Skeletal muscle satellite cell (primary cell): ENCODE results near the gene SEMA3C.

Experiments used
- H3K27me3 ChIP-seq: 2 replicates; pipeline ENCODE4 v1.7.0; 2013; ENCODE audit warnings: low read length; ENCODE audit not compliant: control insufficient read depth, insufficient read depth
- H3K36me3 ChIP-seq: 2 replicates; pipeline ENCODE4 v1.7.0; 2013; ENCODE audit warnings: mild to moderate bottlenecking, control low read depth, low read length; ENCODE audit not compliant: insufficient read depth
- H3K4me1 ChIP-seq: 2 replicates; pipeline ENCODE4 v1.7.0; 2013; ENCODE audit warnings: low read length; ENCODE audit not compliant: control insufficient read depth, insufficient read depth
- H3K4me2 ChIP-seq: 2 replicates; pipeline ENCODE4 v1.7.0; 2013; ENCODE audit warnings: mild to moderate bottlenecking, low read length
- H3K4me3 ChIP-seq: 2 replicates; pipeline ENCODE4 v1.7.0; 2013; ENCODE audit warnings: low read length
- H3K9ac ChIP-seq: 2 replicates; pipeline ENCODE4 v1.7.0; 2013; ENCODE audit warnings: mild to moderate bottlenecking, low read depth, low read length, moderate library complexity
- H3K9me3 ChIP-seq: replicated peaks from 2 replicates; pipeline ENCODE4 v1.7.0; 2013; ENCODE audit warnings: mild to moderate bottlenecking, control low read depth, low read length

The SEMA3C gene

DNA sequence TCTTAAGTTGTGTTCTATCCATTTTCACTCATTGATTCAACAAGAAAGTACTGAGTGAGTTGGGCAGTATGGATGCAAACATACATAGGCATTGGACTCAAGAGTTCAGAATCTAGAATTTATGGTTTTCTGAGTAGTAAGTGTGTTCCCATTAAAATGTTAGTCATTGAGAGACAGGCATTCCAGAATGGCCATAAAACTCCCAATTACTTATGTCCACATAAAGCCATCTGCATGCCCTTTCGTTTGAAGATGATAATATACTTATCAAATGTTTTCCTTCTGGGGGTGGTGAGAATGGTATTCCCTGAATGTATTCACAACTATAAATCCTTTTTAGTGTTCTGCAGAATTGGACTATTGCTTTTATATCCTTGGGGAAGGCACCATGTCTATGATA, 148.8 kb downstream of the SEMA3C start:
- Histone ChIP-seq H3K4me1 (peaks cover 36% of the 10 kb centered on the region), H3K36me3 (peaks cover 53% of the 10 kb centered on the region), H3K9me3 (no peaks in the 10 kb centered on the region), H3K27me3 (no peaks in the 10 kb centered on the region), H3K4me3 (no peak overlapping the region), H3K9ac (no peak overlapping the region), H3K4me2 (no peak overlapping the region)

DNA sequence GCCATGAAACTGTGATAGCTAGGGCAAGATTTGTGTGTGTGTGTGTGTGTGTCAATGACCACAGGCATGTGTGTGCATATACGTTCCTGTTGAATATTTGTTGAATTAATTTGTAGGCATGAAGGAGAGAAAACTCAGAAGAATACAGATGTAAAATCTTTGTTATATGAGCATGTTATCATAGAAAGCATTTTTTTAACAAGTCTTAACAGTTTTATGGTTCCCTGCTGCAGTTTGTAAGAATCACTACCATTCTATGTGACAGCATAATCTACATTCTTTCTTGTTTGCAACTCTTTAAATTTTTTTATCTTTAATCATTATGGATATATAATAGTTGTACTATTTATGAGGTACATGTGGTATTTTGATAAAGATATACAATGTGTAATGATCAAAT, 150.1 kb downstream of the SEMA3C start:
- H3K27me3 ChIP-seq: no peaks in the 10 kb centered on the region
- peaks cover 61% of the 10 kb centered on the region for H3K36me3 ChIP-seq
- no peak overlapping the region for H3K4me2 ChIP-seq
- no peaks in the 10 kb centered on the region for H3K9me3 ChIP-seq
- no peak overlapping the region for H3K9ac ChIP-seq
- no peak overlapping the region for H3K4me3 ChIP-seq
- peaks cover 34% of the 10 kb centered on the region for H3K4me1 ChIP-seq

GRCh38 chr7:80767654-80768053, 151.2 kb downstream of the SEMA3C start:
- H3K4me1 ChIP-seq: peaks cover 34% of the 10 kb centered on the region
- H3K27me3 ChIP-seq: no peaks in the 10 kb centered on the region
- H3K4me2 ChIP-seq: no peak overlapping the region
- H3K36me3 ChIP-seq: peaks cover 66% of the 10 kb centered on the region
- no peak overlapping the region for H3K4me3 ChIP-seq
- no peak overlapping the region for H3K9ac ChIP-seq
- H3K9me3 ChIP-seq: no peaks in the 10 kb centered on the region

DNA sequence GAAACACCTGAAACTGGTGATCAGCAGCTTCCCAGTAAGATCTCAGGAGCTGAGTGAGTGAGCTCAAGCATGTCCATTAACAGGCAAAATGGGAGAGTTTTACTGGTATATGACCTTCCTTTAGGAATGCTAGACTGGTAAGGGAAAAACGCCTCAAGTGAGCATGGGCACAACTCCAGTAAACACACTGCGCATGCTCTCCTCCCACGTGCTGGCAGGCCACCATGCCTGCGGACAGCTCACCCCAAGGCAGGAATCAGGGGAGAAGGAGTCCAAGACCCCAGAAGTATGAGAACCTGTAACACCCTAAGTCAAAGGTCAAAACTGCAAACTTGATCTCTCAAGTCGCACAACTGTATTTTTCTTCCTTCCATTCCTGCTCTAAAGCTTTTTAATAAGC, 152.1 kb downstream of the SEMA3C start:
- H3K9ac ChIP-seq: no peak overlapping the region
- H3K4me2 ChIP-seq: no peak overlapping the region
- no peaks in the 10 kb centered on the region for H3K9me3 ChIP-seq
- peaks cover 64% of the 10 kb centered on the region for H3K36me3 ChIP-seq
- no peaks in the 10 kb centered on the region for H3K27me3 ChIP-seq
- no peak overlapping the region for H3K4me3 ChIP-seq
- peaks cover 34% of the 10 kb centered on the region for H3K4me1 ChIP-seq

- no peaks in the 10 kb centered on the region for H3K27me3 ChIP-seq
- H3K9ac ChIP-seq: no peak overlapping the region
- no peak overlapping the region for H3K4me3 ChIP-seq
- H3K4me2 ChIP-seq: no peak overlapping the region
- peaks cover 64% of the 10 kb centered on the region for H3K36me3 ChIP-seq
- no peaks in the 10 kb centered on the region for H3K9me3 ChIP-seq
- peaks cover 9% of the 10 kb centered on the region for H3K4me1 ChIP-seq
Measured at GRCh38 chr7:80764132-80764531, 154.7 kb downstream of the SEMA3C start.

DNA sequence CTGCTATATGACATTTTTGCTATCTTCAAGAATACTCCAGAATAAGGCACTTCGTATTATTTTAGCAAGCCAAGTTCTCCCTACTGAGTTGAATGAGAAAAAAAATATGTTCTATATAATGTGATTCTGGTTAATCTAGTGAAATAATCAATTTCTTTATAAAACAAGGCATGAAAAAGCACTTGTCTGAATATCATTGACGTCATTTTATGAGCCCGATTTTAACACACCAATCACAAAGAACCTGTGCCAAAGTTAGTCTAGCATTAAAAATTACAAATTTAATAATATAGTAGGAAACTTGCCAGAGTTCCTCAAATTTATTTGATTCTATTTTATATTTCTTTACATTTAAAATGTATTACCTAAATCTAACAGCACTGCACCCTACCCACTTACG, 155.1 kb downstream of the SEMA3C start:
- Histone ChIP-seq H3K9me3 (no peaks in the 10 kb centered on the region), H3K27me3 (no peaks in the 10 kb centered on the region), H3K4me1 (peaks cover 7% of the 10 kb centered on the region), H3K4me3 (no peak overlapping the region), H3K4me2 (no peak overlapping the region), H3K9ac (no peak overlapping the region), H3K36me3 (peaks cover 67% of the 10 kb centered on the region)

- H3K36me3 ChIP-seq: peaks cover 68% of the 10 kb centered on the region
- H3K4me1 ChIP-seq: peaks cover 7% of the 10 kb centered on the region
- H3K4me3 ChIP-seq: no peak overlapping the region
- no peak overlapping the region for H3K4me2 ChIP-seq
- H3K9me3 ChIP-seq: no peaks in the 10 kb centered on the region
- no peaks in the 10 kb centered on the region for H3K27me3 ChIP-seq
- H3K9ac ChIP-seq: no peak overlapping the region
Measured at GRCh38 chr7:80763289-80763688, 155.6 kb downstream of the SEMA3C start.

- Histone ChIP-seq H3K27me3 (no peaks in the 10 kb centered on the region), H3K9ac (no peak overlapping the region), H3K36me3 (peaks cover 76% of the 10 kb centered on the region), H3K4me1 (no peaks in the 10 kb centered on the region), H3K9me3 (no peaks in the 10 kb centered on the region), H3K4me3 (no peak overlapping the region), H3K4me2 (no peak overlapping the region)
Measured at GRCh38 chr7:80760292-80760691, 158.6 kb downstream of the SEMA3C start.

DNA sequence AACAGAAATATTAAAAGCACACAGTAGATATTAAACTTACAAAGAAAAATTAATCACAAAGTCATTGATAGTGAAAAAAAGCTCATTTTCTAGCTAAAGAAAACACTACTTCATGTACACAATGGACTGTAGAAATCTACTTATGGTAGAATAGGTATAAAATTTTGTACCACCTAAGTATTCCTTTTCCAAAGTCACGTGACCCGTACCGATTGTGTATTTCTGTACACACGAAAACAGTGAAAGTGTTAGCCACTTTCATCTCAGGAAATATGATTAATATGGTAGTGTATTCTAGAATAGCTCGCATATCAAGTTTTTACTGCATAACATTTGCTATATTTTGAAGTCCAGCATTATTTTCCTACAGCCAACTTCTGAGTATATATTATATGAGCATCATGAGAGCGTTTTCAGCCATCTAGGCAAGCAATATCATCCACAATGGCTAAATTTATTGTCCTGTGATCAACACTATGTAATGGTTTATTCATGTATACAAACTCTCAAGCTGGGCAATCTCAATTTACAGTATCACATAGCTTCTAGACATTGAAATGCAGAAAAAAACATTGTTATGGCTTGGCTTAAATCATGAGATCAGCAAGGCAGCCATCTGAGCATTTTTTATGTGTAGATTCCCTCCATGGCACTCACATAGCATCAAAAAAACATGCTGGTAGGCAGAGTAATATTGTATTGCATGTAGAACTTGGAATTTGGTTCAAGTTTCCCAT, 165.7 kb downstream of the SEMA3C start:
- Histone ChIP-seq H3K9me3 (no peaks in the 10 kb centered on the region), H3K9ac (no peak overlapping the region), H3K4me2 (no peak overlapping the region), H3K4me3 (no peak overlapping the region), H3K36me3 (peaks cover 57% of the 10 kb centered on the region), H3K27me3 (no peaks in the 10 kb centered on the region), H3K4me1 (no peaks in the 10 kb centered on the region)

DNA sequence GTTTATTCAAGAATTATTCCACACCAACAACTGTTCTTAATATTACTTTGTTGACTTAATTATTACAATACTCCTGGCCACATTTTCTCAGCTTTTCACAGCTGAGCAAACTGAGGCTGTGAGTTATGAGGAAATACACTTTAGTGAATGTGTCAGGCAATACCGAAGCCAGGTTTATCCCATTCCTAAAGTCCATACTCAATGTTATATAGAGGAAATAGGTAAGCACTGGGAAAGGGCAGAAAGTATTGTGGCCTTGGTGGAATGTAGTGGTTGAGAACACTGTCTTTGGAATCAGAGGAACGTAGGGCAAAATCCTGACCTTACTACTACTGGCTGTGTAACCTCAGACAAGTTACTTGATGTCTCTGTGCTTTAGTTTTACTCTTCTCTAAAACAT, 169.6 kb downstream of the SEMA3C start:
- Histone ChIP-seq H3K4me2 (no peak overlapping the region), H3K4me1 (no peaks in the 10 kb centered on the region), H3K9me3 (no peaks in the 10 kb centered on the region), H3K9ac (no peak overlapping the region), H3K36me3 (peaks cover 64% of the 10 kb centered on the region), H3K4me3 (no peak overlapping the region), H3K27me3 (no peaks in the 10 kb centered on the region)

GRCh38 chr7:80748363-80749042, 170.3 kb downstream of the SEMA3C start:
- no peak overlapping the region for H3K9ac ChIP-seq
- H3K4me3 ChIP-seq: no peak overlapping the region
- H3K9me3 ChIP-seq: no peaks in the 10 kb centered on the region
- peaks cover 67% of the 10 kb centered on the region for H3K36me3 ChIP-seq
- no peaks in the 10 kb centered on the region for H3K4me1 ChIP-seq
- H3K4me2 ChIP-seq: no peak overlapping the region
- no peaks in the 10 kb centered on the region for H3K27me3 ChIP-seq
